Thoracic aorta (tissue), 2 donors: ENCODE results near the gene TMEM231. TPM values are rescaled to one million over a fixed set of nuclear protein-coding genes. Genes with fewer than 3 reads are reported as not detected.
A peak's percentile ranks its signal among the peaks of the same experiment; 100 is the strongest.

Experiments used
- ATAC-seq: fragments of 150-250 bp; one replicate; pipeline ENCODE4 v1.8.0; 2017; ENCODE audit warnings: low read depth; ENCODE audit not compliant: insufficient number of reproducible peaks, low FRiP score
- DNase-seq: peaks from one replicate; pipeline ENCODE4 v3.0.0-alpha.2; 2020; ENCODE audit warnings: low spot score
- H3K27ac ChIP-seq, 2 donors: fragments of 200-600 bp; sonication (generic); 1 replicate in 1 of 2; 2 replicates in 1 of 2; pipeline ENCODE4 v1.5.1; 2016; ENCODE audit warnings: mild to moderate bottlenecking in 2 of 2, moderate library complexity in 2 of 2
- H3K27me3 ChIP-seq: fragments of 200-600 bp; sonication (generic); replicated peaks from 2 replicates; pipeline ENCODE4 v1.6.0; 2016; ENCODE audit warnings: mild to moderate bottlenecking; ENCODE audit not compliant: insufficient read depth
- H3K36me3 ChIP-seq: fragments of 200-600 bp; sonication (generic); one replicate; pipeline ENCODE4 v1.5.1; 2016
- H3K4me1 ChIP-seq, 2 donors: fragments of 200-600 bp; sonication (generic); 1 replicate in 1 of 2; 2 replicates in 1 of 2; pipeline versions ENCODE4 v1.5.1 to v1.6.0; 2016; ENCODE audit warnings: low read depth in 2 of 2, mild to moderate bottlenecking in 1 of 2; ENCODE audit not compliant: control insufficient read depth in 1 of 2
- H3K4me3 ChIP-seq: fragments of 200-600 bp; sonication (generic); 2 replicates; pipeline ENCODE4 v1.5.1; 2016; ENCODE audit warnings: mild to moderate bottlenecking
- H3K9me3 ChIP-seq: fragments of 200-600 bp; sonication (generic); 2 replicates; pipeline ENCODE4 v1.5.1; 2016
- total RNA-seq, 2 donors: library from RNA; depleted of rRNA; stranded (reverse); fragments of >200 nt; gene quantifications; one replicate each; pipeline versions ENCODE4 v1.1.0 to v1.2.3, GENCODE V29; 2016
- TF ChIP-seq, protein P1 (sequence below): fragments of 200-600 bp; sonication (generic); IDR thresholded peaks from one replicate; pipeline ENCODE4 v1.5.1; 2019; ENCODE audit warnings: antibody characterized with exemption

TMEM231 gene
- total RNA-seq, 2 donors from 2014 or later, result 10.4 to 11.8 TPM

DNA sequence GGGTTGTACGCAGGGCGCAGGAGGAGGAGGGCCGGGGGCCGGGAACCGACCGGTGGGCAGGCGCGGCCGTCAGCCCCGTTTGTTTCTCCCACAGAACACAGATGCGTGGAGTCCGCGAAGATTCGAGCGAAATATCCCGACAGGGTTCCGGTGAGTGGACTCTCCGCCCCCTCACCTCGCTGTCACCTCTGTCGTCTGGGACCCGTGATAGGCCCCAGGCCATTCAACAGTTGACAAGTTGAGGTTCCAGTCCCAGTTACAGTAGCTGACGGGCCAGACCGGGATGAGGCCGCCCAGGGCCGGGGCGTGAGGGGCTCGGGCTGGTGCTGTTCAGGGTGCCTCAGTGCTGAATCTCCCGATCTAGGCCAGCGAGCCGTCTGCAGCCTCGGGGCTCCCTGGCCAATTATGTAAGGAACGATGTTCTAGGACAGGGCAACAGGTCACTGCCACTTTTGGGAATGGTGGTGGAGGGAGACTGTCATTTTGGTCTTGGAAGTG lies 10.8 kb upstream of the TMEM231 start:
- H3K36me3 ChIP-seq, result peaks cover 8% of the 10 kb centered on the region
- H3K9me3 ChIP-seq, result no peaks in the 10 kb centered on the region
- ATAC-seq (no peak), DNase-seq (no peak)
- H3K4me3 ChIP-seq, result peak overlapping the region; percentile 96
- TF ChIP-seq, protein P1, sequence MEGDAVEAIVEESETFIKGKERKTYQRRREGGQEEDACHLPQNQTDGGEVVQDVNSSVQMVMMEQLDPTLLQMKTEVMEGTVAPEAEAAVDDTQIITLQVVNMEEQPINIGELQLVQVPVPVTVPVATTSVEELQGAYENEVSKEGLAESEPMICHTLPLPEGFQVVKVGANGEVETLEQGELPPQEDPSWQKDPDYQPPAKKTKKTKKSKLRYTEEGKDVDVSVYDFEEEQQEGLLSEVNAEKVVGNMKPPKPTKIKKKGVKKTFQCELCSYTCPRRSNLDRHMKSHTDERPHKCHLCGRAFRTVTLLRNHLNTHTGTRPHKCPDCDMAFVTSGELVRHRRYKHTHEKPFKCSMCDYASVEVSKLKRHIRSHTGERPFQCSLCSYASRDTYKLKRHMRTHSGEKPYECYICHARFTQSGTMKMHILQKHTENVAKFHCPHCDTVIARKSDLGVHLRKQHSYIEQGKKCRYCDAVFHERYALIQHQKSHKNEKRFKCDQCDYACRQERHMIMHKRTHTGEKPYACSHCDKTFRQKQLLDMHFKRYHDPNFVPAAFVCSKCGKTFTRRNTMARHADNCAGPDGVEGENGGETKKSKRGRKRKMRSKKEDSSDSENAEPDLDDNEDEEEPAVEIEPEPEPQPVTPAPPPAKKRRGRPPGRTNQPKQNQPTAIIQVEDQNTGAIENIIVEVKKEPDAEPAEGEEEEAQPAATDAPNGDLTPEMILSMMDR, result no peak
- H3K27ac ChIP-seq, result peak overlapping the region; percentile 56 to 67
- H3K27me3 ChIP-seq, result no peaks in the 10 kb centered on the region
- peaks cover 28 to 62% of the 10 kb centered on the region in 2 donors for H3K4me1 ChIP-seq

- peaks cover 28 to 56% of the 10 kb centered on the region in 2 donors for H3K4me1 ChIP-seq
- peak within 1 kb of the TSS; percentile 56 to 67 for H3K27ac ChIP-seq
- H3K27me3 ChIP-seq, result no peaks in the 10 kb centered on the region
- peaks cover 2% of the 10 kb centered on the region for H3K36me3 ChIP-seq
- peak; percentile 82 for ATAC-seq
- H3K9me3 ChIP-seq, result no peaks in the 10 kb centered on the region
- TF ChIP-seq, protein P1, result no peak
- H3K4me3 ChIP-seq, result peak within 1 kb of the TSS; percentile 96
- DNase-seq, result no peak
Observed at GRCh38 chr16:75566040-75566757, 10.1 kb upstream of the TMEM231 start, which contains the start of gene GABARAPL2. GABARAPL2 (plus strand) TSS chr16:75566379; CDS start chr16:75566487, 108 bp downstream.

- Histone ChIP-seq H3K4me1 (peaks cover 25 to 51% of the 10 kb centered on the region in 2 donors), H3K27ac (peak overlapping the region; percentile 56 to 67), H3K9me3 (no peaks in the 10 kb centered on the region), H3K4me3 (peak overlapping the region; percentile 96), H3K27me3 (no peaks in the 10 kb centered on the region), H3K36me3 (no peaks in the 10 kb centered on the region)
- no peak for DNase-seq
- ATAC-seq, result no peak
- TF ChIP-seq, protein P1, result no peak
Observed at GRCh38 chr16:75565640-75566039, 9.6 kb upstream of the TMEM231 start.

GRCh38 chr16:75559564-75560372 lies 3.7 kb upstream of the TMEM231 start:
- H3K9me3 ChIP-seq, result no peaks in the 10 kb centered on the region
- DNase-seq (no peak), ATAC-seq (no peak)
- no peak overlapping the region for H3K27ac ChIP-seq
- H3K4me1 ChIP-seq, result peaks cover 3 to 20% of the 10 kb centered on the region in 2 donors
- H3K36me3 ChIP-seq, result no peaks in the 10 kb centered on the region
- no peaks in the 10 kb centered on the region for H3K27me3 ChIP-seq
- no peak overlapping the region for H3K4me3 ChIP-seq
- TF ChIP-seq, protein P1, result no peak

GRCh38 chr16:75558846-75559401 lies 2.9 kb upstream of the TMEM231 start:
- H3K27me3 ChIP-seq, result no peaks in the 10 kb centered on the region
- H3K4me1 ChIP-seq, result peaks cover 3 to 23% of the 10 kb centered on the region in 2 donors
- no peaks in the 10 kb centered on the region for H3K36me3 ChIP-seq
- H3K4me3 ChIP-seq, result no peak overlapping the region
- ATAC-seq (no peak), DNase-seq (no peak)
- no peaks in the 10 kb centered on the region for H3K9me3 ChIP-seq
- no peak overlapping the region for H3K27ac ChIP-seq
- TF ChIP-seq, protein P1, result no peak
